ENCODE data around the gene LARGE1. TPM values are rescaled to one million over a fixed set of nuclear protein-coding genes. Genes with fewer than 3 reads are reported as not detected.

Gene LARGE1
- total RNA-seq, 4 donors from 2014 or later = 11.8 to 33.2 (median 22.6) TPM

DNA sequence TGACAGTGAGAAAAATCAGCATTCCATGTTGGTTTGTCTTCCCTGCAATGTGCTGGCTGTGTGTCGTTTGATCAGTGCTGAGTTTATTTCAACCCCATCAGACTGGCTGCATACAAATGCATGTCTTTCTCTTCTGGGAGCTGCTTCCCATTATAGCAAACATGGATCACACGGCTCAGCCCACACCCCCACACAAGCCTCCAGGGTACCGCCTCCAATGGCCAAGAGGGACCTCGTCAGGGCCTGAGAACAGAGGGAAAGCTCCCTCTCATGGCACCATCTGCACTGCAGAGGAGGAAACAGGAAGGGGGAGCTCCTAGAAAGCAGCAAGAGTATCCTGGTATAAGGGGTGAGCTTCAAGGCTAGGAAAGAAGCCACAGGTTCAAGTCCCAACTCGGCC is 214.2 kb downstream of the LARGE1 start:
- no peak overlapping the region for H3K4me3 ChIP-seq (ENCODE audit: low read depth, poor library complexity, severe bottlenecking)
- no peak for DNase-seq (ENCODE audit: low spot score in 2 of 2)
- TF ChIP-seq, protein P1, sequence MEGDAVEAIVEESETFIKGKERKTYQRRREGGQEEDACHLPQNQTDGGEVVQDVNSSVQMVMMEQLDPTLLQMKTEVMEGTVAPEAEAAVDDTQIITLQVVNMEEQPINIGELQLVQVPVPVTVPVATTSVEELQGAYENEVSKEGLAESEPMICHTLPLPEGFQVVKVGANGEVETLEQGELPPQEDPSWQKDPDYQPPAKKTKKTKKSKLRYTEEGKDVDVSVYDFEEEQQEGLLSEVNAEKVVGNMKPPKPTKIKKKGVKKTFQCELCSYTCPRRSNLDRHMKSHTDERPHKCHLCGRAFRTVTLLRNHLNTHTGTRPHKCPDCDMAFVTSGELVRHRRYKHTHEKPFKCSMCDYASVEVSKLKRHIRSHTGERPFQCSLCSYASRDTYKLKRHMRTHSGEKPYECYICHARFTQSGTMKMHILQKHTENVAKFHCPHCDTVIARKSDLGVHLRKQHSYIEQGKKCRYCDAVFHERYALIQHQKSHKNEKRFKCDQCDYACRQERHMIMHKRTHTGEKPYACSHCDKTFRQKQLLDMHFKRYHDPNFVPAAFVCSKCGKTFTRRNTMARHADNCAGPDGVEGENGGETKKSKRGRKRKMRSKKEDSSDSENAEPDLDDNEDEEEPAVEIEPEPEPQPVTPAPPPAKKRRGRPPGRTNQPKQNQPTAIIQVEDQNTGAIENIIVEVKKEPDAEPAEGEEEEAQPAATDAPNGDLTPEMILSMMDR (IDR thresholded peaks at IDR 0.05) = no peak
- no peak for TF ChIP-seq POLR2A (IDR thresholded peaks at IDR 0.05)
- WGBS, 2 donors = 72 to 75% methylated on average over 5 of the region's 5 CpGs
- intact Hi-C loops (cut with DNase I; ENCODE audit: low total_unique reads) = no loop called here

DNA sequence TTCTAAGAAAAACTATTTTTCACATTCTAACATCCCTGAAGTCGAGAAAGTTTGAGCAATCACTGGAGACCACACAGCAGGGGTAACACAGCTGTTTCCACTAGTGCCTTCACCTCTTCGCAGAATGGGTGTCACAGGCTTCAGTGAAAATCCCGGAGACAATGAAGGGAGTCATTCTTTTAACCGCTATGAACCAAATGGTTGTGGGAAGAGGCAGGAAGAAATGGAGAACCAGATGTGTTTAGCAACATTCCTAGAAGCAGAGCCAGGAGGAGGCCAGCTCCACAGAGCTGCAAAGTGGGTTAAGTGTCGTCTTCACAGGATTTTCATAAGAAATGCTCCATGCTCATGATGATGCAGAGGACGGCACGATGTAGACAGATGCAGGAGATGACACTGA is 221.1 kb downstream of the LARGE1 start:
- WGBS, 2 donors = 66 to 79% methylated on average over 7 of the region's 7 CpGs
- TF ChIP-seq POLR2A (IDR thresholded peaks at IDR 0.05) = no peak
- TF ChIP-seq, protein P1 (IDR thresholded peaks at IDR 0.05) = no peak
- no peak for DNase-seq (ENCODE audit: low spot score in 2 of 2)
- no peak overlapping the region for H3K4me3 ChIP-seq (ENCODE audit: low read depth, poor library complexity, severe bottlenecking)
- intact Hi-C loops (cut with DNase I; ENCODE audit: low total_unique reads) = no loop called here

DNA sequence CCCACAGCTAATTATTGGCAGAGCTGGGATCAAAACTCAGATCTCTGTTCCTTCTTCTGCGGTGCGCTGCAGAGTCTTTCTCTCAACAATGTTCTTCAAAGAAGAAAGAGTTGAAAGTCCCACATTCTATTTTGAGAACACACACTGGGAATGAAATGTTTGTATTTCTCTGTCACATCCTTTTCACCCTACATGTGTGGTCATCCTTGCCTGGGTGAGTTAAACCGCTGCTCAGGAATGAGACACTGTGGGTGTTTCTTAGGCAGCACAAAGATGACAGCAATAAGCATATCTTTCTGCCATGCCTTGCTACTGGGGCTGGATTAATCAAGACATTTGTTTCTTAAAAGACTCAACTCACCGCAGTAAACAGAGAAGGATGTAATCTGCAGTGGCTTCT is 222.6 kb downstream of the LARGE1 start:
- 89 to 91% methylated on average over 4 of the region's 4 CpGs for WGBS, 2 donors
- intact Hi-C loops (cut with DNase I; ENCODE audit: low total_unique reads) = no loop called here
- TF ChIP-seq, protein P1 (IDR thresholded peaks at IDR 0.05) = no peak
- TF ChIP-seq POLR2A (IDR thresholded peaks at IDR 0.05) = no peak
- no peak overlapping the region for H3K4me3 ChIP-seq (ENCODE audit: low read depth, poor library complexity, severe bottlenecking)
- DNase-seq (ENCODE audit: low spot score in 2 of 2) = no peak

DNA sequence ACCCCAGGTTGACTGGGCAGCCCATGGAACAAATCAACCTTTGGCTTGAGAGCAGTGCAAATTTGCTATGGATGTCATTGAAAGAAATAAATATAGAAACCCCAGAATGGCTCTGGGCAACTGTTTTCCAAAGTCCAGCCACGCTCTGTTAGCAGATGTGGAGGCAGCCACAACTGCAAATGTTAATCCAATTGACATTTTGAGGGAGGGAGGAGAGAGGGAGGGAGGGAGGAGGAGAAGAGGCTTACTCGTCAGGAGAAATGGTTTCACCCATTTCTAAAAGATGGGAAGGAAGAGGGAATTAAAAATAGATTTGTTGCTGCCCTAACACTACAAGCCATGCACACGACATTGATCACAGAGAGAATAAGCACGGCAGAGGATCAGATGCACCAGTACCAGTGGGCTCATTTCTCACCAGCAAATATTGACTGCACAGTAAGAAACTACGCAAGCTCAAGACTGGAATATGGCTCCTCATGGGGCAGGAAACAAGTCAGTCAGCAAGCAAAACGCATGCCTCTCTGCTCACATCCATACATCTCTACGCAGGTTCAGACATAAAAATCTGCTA is 229.1 kb downstream of the LARGE1 start:
- no peak for DNase-seq (ENCODE audit: low spot score in 2 of 2)
- TF ChIP-seq, protein P1 (IDR thresholded peaks at IDR 0.05) = no peak
- no peak for TF ChIP-seq POLR2A (IDR thresholded peaks at IDR 0.05)
- WGBS, 2 donors = 87 to 89% methylated on average over 7 of the region's 7 CpGs
- H3K4me3 ChIP-seq (ENCODE audit: low read depth, poor library complexity, severe bottlenecking) = no peak overlapping the region
- intact Hi-C loops (cut with DNase I; ENCODE audit: low total_unique reads) = no loop called here

DNA sequence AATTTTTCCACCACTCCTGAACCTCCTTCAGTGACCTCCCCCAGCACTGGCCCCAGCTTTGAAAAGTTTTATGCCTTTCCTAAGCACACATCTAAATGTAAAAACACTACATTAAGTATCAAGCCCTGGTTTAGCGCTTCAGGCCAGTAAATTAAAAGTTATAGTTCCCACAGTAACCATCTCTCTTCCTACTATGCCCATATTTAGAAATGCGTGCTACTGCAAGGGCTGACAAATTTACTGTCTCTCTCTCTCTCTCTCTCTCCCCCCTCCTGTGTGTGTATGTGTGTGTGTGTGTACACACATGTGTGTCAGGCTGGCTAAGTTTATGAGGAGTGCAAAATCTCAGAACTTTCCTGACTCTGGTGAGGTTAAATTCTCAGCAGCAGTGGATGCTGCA is 231.4 kb downstream of the LARGE1 start:
- intact Hi-C loops (cut with DNase I; ENCODE audit: low total_unique reads) = no loop called here
- TF ChIP-seq, protein P1 (IDR thresholded peaks at IDR 0.05) = no peak
- TF ChIP-seq POLR2A (IDR thresholded peaks at IDR 0.05) = no peak
- WGBS, 2 donors = 95 to 97% methylated on average over 2 of the region's 2 CpGs
- DNase-seq (ENCODE audit: low spot score in 2 of 2) = no peak
- no peak overlapping the region for H3K4me3 ChIP-seq (ENCODE audit: low read depth, poor library complexity, severe bottlenecking)

DNA sequence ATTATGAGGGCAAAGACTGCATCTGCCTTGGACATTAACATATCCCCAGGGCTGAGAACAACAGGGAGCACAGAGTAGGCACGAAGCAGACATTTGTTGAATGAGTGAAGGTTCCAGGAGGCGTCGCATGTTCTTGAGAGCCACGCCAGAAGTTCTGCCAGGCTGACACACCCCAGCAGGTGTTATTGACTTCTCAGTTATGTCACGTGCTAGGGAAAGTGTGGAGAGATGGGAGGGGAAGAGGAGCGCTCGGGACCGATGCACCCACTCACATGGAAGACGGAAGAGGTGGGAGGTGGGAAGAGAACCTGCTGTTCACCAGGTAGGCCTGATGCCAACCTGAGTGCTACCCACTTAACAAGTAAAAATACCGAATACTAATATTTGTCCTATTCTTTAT is 232.8 kb downstream of the LARGE1 start:
- TF ChIP-seq, protein P1 (IDR thresholded peaks at IDR 0.05) = no peak
- TF ChIP-seq POLR2A (IDR thresholded peaks at IDR 0.05) = no peak
- WGBS, 2 donors = 78 to 79% methylated on average over 10 of the region's 10 CpGs

More for the DNA sequence above, 232.8 kb downstream of the LARGE1 start:
- intact Hi-C loops (cut with DNase I; ENCODE audit: low total_unique reads) = no loop called here
- H3K4me3 ChIP-seq (ENCODE audit: low read depth, poor library complexity, severe bottlenecking) = no peak overlapping the region
- no peak for DNase-seq (ENCODE audit: low spot score in 2 of 2)
